GM21528 (cell line): ENCODE measurements around the gene HAO2.

Source experiments
- ATAC-seq: cut with Tn5 transposase; IDR thresholded peaks from one replicate; pipeline ENCODE4 v1.9.1; 2021; ENCODE audit warnings: mild to moderate bottlenecking, moderate library complexity; ENCODE audit not compliant: unreplicated experiment, low FRiP score

Gene HAO2

GRCh38 chr1:119428991-119429390 lies 60.4 kb downstream of the HAO2 start:
- ATAC-seq, result no peak

- ATAC-seq, result no peak
These were observed 61.1 kb downstream of the HAO2 start for GRCh38 chr1:119429687-119430086.

GRCh38 chr1:119430486-119430885 lies 61.9 kb downstream of the HAO2 start:
- ATAC-seq, result no peak

- ATAC-seq, result no peak
These were observed 63.3 kb downstream of the HAO2 start for GRCh38 chr1:119431836-119432235.

- ATAC-seq, result no peak
These were observed 66.5 kb downstream of the HAO2 start for GRCh38 chr1:119435052-119435451.

GRCh38 chr1:119438761-119439160 lies 70.2 kb downstream of the HAO2 start:
- ATAC-seq, result no peak

- no peak for ATAC-seq
These were observed 72.2 kb downstream of the HAO2 start for GRCh38 chr1:119440721-119441307.

- ATAC-seq, result no peak
These were observed 74.2 kb downstream of the HAO2 start for GRCh38 chr1:119442756-119443155.
